ENCODE measurements around the gene PTPN6.

PTPN6 gene

DNA sequence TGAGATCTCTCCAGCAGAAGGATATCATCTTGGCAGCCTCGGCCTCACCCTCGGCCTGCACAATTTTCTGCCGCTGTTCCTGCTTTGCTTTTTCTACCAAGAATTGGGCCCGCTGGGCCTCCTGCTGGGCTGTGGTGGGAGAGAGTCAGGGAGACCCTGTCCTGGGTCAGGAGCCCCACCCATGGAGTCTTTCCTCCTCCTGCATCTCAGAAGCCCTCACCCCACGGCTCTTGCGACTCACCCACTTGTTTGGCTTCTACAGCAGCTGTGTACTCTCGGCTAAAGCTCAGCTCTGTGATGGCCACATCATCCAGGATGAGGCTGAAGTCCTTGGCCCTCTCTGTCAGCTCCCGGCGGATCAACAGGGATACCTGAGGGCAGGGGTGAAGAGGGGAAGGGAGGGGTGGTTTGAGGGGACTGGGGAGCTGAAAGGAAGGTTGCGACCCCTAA is 16.5 kb downstream of the PTPN6 start:
- Histone ChIP-seq H3K79me2 (ENCODE audit: control insufficient read depth, low read length) (peaks cover 48% of the 10 kb centered on the region), H3K9me3 (ENCODE audit: control insufficient read depth, insufficient read depth, low read length) (no peaks in the 10 kb centered on the region), H3K4me3 (ENCODE audit: low read length) (no peak overlapping the region), H3K36me3 (ENCODE audit: control insufficient read depth, low read length) (peaks cover 80% of the 10 kb centered on the region), H3F3A (ENCODE audit: control insufficient read depth, insufficient read depth) (peaks cover 41% of the 10 kb centered on the region), H3K27me3 (ENCODE audit: control insufficient read depth, low read length) (0 out of 2 replicates have a peak, but pooled peaks cover 2% of the 10 kb centered on the region), H3K4me1 (ENCODE audit: control insufficient read depth, low read length) (peaks cover 38% of the 10 kb centered on the region), H4K20me1 (ENCODE audit: control insufficient read depth, insufficient read depth, low read depth, low read length) (peaks cover 16% of the 10 kb centered on the region; the same call in 1 of the 2 replicates), H3K9me2 (replicated peaks; ENCODE audit: control insufficient read depth, low read length) (no peaks in the 10 kb centered on the region), H3K27ac (ENCODE audit: low read depth, low read length) (no peak overlapping the region), H3K4me2 (ENCODE audit: low read length) (no peak overlapping the region)
- TF ChIP-seq, protein P1, sequence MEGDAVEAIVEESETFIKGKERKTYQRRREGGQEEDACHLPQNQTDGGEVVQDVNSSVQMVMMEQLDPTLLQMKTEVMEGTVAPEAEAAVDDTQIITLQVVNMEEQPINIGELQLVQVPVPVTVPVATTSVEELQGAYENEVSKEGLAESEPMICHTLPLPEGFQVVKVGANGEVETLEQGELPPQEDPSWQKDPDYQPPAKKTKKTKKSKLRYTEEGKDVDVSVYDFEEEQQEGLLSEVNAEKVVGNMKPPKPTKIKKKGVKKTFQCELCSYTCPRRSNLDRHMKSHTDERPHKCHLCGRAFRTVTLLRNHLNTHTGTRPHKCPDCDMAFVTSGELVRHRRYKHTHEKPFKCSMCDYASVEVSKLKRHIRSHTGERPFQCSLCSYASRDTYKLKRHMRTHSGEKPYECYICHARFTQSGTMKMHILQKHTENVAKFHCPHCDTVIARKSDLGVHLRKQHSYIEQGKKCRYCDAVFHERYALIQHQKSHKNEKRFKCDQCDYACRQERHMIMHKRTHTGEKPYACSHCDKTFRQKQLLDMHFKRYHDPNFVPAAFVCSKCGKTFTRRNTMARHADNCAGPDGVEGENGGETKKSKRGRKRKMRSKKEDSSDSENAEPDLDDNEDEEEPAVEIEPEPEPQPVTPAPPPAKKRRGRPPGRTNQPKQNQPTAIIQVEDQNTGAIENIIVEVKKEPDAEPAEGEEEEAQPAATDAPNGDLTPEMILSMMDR (IDR thresholded peaks at IDR 0.05; ENCODE audit: low read depth, low read length, poor library complexity, severe bottlenecking) = no peak
- no peak for TF ChIP-seq EZH2phosphoT487 (IDR thresholded peaks at IDR 0.05; ENCODE audit: borderline replicate concordance, low read length)

DNA sequence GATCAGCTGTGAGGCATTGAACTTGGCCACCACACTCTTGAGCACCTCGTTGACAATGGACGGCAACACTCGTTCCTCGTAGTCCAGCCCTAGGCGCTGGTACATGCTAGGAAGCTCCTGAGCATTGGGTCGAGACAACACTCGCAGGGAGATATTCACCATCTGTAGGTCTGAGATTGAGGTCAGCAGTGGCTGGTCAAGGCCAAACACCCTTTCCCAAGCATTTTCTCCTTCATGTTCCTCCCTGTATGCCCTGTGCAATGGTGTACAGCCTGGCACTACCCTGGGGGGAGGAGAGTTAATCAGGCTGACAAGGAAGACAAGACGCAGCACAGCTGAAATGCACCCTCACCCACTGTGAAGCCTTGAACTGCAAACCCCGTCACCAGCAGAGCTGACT is 17.3 kb downstream of the PTPN6 start:
- H3K4me2 ChIP-seq (ENCODE audit: low read length) = peak overlapping the region; percentile 95

DNA sequence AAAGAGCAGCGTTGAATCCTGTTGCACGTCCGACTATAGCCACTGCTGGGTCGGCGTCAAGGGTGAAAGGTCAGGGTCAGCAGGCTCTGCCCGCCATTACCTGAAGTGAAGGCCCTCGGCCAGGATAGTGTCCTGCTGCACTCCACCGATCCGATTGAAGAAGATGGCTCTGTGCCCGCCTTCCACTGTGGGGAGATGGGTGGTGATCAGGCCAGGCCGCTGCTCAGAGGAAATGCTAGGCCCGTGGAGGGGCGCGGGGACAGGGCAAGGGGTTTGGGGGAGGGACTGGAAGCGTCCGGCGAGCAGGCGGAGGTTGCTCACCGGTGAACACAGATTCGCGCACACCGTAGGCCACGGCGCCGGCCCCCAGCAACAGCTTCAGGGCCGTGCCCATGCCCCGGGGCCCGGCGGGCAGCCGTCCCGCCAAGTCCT is 19.0 kb downstream of the PTPN6 start:
- Histone ChIP-seq H3K4me2 (ENCODE audit: low read length) (peak overlapping the region; percentile 95), H3K9me3 (ENCODE audit: control insufficient read depth, insufficient read depth, low read length) (no peaks in the 10 kb centered on the region), H3K79me2 (ENCODE audit: control insufficient read depth, low read length) (peaks cover 68% of the 10 kb centered on the region), H3K27me3 (ENCODE audit: control insufficient read depth, low read length) (no peaks in the 10 kb centered on the region), H3K4me3 (ENCODE audit: low read length) (peak overlapping the region; percentile 99), H3K27ac (ENCODE audit: low read depth, low read length) (peak overlapping the region; percentile 50), H3F3A (ENCODE audit: control insufficient read depth, insufficient read depth) (peaks cover 33% of the 10 kb centered on the region), H3K9me2 (replicated peaks; ENCODE audit: control insufficient read depth, low read length) (no peaks in the 10 kb centered on the region), H4K20me1 (ENCODE audit: control insufficient read depth, insufficient read depth, low read depth, low read length) (peaks cover 16% of the 10 kb centered on the region; the same call in 1 of the 2 replicates), H3K4me1 (ENCODE audit: control insufficient read depth, low read length) (peaks cover 38% of the 10 kb centered on the region), H3K36me3 (ENCODE audit: control insufficient read depth, low read length) (peaks cover 90% of the 10 kb centered on the region)
- TF ChIP-seq EZH2phosphoT487 (IDR thresholded peaks at IDR 0.05; ENCODE audit: borderline replicate concordance, low read length) = no peak
- TF ChIP-seq, protein P1 (IDR thresholded peaks at IDR 0.05; ENCODE audit: low read depth, low read length, poor library complexity, severe bottlenecking) = no peak

More for the DNA sequence above, 17.3 kb downstream of the PTPN6 start:
- Histone ChIP-seq H3K79me2 (ENCODE audit: control insufficient read depth, low read length) (peaks cover 56% of the 10 kb centered on the region), H3K4me3 (ENCODE audit: low read length) (peak overlapping the region; percentile 99; the same call in 1 of the 2 replicates), H3K9me3 (ENCODE audit: control insufficient read depth, insufficient read depth, low read length) (no peaks in the 10 kb centered on the region), H3F3A (ENCODE audit: control insufficient read depth, insufficient read depth) (peaks cover 41% of the 10 kb centered on the region), H3K27ac (ENCODE audit: low read depth, low read length) (no peak overlapping the region), H3K4me1 (ENCODE audit: control insufficient read depth, low read length) (peaks cover 44% of the 10 kb centered on the region), H4K20me1 (ENCODE audit: control insufficient read depth, insufficient read depth, low read depth, low read length) (peaks cover 16% of the 10 kb centered on the region; the same call in 1 of the 2 replicates), H3K27me3 (ENCODE audit: control insufficient read depth, low read length) (no peaks in the 10 kb centered on the region), H3K9me2 (replicated peaks; ENCODE audit: control insufficient read depth, low read length) (no peaks in the 10 kb centered on the region), H3K36me3 (ENCODE audit: control insufficient read depth, low read length) (peaks cover 87% of the 10 kb centered on the region)
- TF ChIP-seq, protein P1 (IDR thresholded peaks at IDR 0.05; ENCODE audit: low read depth, low read length, poor library complexity, severe bottlenecking) = no peak
- no peak for TF ChIP-seq EZH2phosphoT487 (IDR thresholded peaks at IDR 0.05; ENCODE audit: borderline replicate concordance, low read length)

Data from DOHH2 (cell line).